Dedifferentiated amniotic fluid mesenchymal stem cell (primary cell): ENCODE results near the gene WWOX.

ENCODE experiments used
- DNase-seq: peaks from one replicate; pipeline ENCODE4 v3.0.0-alpha.2; 2016; ENCODE audit errors: extremely low spot score

The WWOX gene

GRCh38 chr16:78900966-78901365 is 801.5 kb downstream of the WWOX start:
- DNase-seq: no peak

GRCh38 chr16:78902321-78902720 is 802.9 kb downstream of the WWOX start:
- DNase-seq: no peak

- no peak for DNase-seq
Measured at GRCh38 chr16:78903237-78903636, 803.8 kb downstream of the WWOX start.

DNA sequence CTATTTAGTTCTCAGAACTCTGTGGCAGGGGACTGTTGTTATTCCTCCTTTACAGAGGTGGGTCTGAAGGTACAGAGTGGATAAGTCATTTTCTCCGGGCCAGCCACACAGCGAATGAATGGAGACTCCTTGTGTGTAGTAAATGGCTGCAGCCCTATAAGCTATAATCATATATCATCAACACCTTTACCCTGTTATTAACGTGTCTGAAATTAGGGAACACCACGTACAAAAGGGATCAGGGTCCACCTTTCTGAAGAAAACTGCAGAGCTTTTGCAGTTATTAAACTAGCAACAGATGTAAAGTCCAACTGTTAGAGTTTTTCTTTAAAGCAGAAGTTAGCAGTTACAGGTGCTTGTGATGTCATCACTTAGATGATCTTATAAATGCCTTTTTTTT is 804.4 kb downstream of the WWOX start:
- no peak for DNase-seq

DNA sequence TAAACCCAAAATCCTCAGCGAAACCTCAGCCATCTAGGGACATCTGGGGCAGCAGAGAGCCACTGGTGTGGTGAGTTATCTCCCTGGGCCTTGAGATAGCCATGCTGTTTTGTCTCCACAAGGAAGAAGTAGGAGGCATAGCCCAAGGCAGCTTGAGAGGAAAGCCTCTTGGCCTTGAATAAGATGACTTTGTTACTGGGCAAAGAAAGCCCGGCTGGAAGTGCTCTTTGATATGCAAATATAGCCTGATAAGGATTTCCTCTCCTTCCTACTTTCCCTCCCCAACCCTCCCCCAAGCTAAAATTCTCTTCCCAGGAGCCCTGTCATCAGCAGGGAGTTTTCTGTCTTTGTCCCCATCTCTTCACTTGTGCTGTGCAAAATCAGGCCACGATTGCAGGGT is 806.7 kb downstream of the WWOX start:
- no peak for DNase-seq

- DNase-seq: no peak
Measured at GRCh38 chr16:78909226-78909625, 809.8 kb downstream of the WWOX start.

- DNase-seq: no peak
Measured at GRCh38 chr16:78915811-78916345, 816.4 kb downstream of the WWOX start.

GRCh38 chr16:78916928-78917545 is 817.6 kb downstream of the WWOX start:
- no peak for DNase-seq

DNA sequence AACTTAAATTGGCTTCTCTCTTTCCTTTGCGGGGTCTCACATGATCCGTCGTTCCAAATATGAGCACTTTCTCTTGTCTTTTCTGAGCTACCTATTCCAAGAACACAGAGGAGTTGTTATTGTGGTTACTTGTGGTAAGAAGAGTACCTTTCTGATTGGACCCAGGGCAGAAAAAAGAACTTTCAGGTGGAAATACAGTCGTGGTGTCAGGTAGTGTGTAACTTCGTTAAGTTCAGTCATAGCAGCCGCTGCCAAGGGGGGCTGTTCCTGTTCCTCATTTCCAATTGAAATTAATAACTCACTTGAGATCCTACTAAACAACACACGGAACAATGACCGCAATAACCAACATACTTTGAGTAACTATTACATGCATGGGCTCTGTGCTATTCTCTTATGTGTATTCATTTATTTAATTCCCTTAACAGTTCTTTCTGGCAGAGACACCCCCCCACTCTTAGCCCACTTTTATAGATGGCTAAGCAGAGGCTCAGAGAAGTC is 819.4 kb downstream of the WWOX start:
- DNase-seq: no peak

GRCh38 chr16:78919852-78920251 is 820.4 kb downstream of the WWOX start:
- DNase-seq: no peak

GRCh38 chr16:78920621-78921020 is 821.2 kb downstream of the WWOX start:
- DNase-seq: no peak

- no peak for DNase-seq
Measured at GRCh38 chr16:78925083-78925767, 825.8 kb downstream of the WWOX start.

GRCh38 chr16:78926723-78927210 is 827.3 kb downstream of the WWOX start:
- no peak for DNase-seq

GRCh38 chr16:78927766-78928165 is 828.3 kb downstream of the WWOX start:
- DNase-seq: no peak

- DNase-seq: no peak
Measured at GRCh38 chr16:78929841-78930240, 830.4 kb downstream of the WWOX start.

- no peak for DNase-seq
Measured at GRCh38 chr16:78930561-78930960, 831.1 kb downstream of the WWOX start.

GRCh38 chr16:78931267-78931666 is 831.8 kb downstream of the WWOX start:
- DNase-seq: no peak

DNA sequence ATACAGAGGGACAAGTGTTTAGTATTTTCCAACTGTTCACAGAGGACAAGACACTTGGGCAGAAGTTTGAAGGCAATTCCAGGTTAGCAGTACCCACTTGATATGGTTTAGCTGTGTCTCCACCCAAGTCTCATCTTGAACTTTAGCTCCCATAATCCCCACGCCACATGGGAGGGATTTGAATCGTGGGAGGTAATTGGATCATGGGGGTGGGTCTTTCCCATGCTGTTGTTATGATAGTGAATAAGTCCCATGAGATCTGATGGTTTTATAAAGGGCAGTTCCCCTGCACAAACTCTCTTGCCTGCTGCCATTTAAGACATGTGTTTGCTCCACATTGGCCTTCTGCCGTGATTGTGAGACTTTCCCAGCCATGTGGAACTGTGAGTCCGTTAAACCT is 832.2 kb downstream of the WWOX start:
- DNase-seq: no peak

DNA sequence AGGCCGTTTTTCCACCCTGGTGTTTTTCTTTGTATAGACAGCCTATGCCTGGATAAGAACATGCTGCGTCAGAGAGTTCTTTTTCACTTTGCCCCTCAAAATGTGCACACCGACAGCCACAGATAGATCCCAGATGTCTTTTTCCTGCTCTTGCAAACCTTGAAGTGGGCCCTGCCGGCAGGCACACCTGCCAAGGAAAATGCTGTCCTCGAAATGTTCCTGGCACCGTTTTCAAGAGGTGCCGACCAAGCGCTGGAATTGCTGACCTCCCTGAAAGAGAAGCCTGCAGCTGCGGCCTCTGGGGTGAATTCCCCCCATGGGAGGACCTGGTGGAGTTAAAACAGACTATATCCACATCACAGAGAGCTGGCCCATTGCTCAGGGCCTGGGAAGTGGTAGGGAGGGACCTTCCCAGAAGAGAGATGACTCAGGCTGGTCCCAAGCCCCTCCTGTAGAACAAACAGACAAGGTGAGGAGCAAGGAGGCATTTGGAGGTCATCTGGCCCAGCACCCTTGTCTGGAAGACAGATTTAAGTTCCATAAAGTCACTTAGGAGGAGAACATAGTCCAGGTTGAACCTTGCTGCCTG is 833.0 kb downstream of the WWOX start:
- DNase-seq: no peak

- no peak for DNase-seq
Measured at GRCh38 chr16:78936060-78936459, 836.6 kb downstream of the WWOX start.

GRCh38 chr16:78939597-78939996 is 840.1 kb downstream of the WWOX start:
- no peak for DNase-seq

GRCh38 chr16:78942625-78943245 is 843.3 kb downstream of the WWOX start:
- no peak for DNase-seq
